Measurements from ENCODE around the gene GRID2.

Gene GRID2

GRCh38 chr4:93502991-93503390 is 1199.2 kb downstream of the GRID2 start:
- Histone ChIP-seq H3K4me2 (ENCODE audit: low read length) (no peak overlapping the region), H3K36me3 (ENCODE audit: control insufficient read depth, insufficient read depth, low read length) (no peaks in the 10 kb centered on the region), H3K9ac (no peak overlapping the region), H3K4me1 (no peaks in the 10 kb centered on the region), H3K27ac (no peak overlapping the region), H3K4me3 (ENCODE audit: low read depth, low read length) (no peak overlapping the region), H3K27me3 (ENCODE audit: control insufficient read depth, insufficient read depth, low read length) (no peaks in the 10 kb centered on the region), H3K9me3 (ENCODE audit: control insufficient read depth, low read length) (no peaks in the 10 kb centered on the region), H2AFZ (no peak overlapping the region), H3K79me2 (no peaks in the 10 kb centered on the region)
- no peak for TF ChIP-seq CTCF (IDR thresholded peaks at IDR 0.05)

GRCh38 chr4:93513851-93514250 is 1210.1 kb downstream of the GRID2 start:
- no peaks in the 10 kb centered on the region for H3K36me3 ChIP-seq (ENCODE audit: control insufficient read depth, insufficient read depth, low read length)
- no peaks in the 10 kb centered on the region for H3K79me2 ChIP-seq
- H3K4me1 ChIP-seq: no peaks in the 10 kb centered on the region
- no peak overlapping the region for H3K27ac ChIP-seq
- no peaks in the 10 kb centered on the region for H3K27me3 ChIP-seq (ENCODE audit: control insufficient read depth, insufficient read depth, low read length)
- H2AFZ ChIP-seq: no peak overlapping the region
- TF ChIP-seq CTCF (IDR thresholded peaks at IDR 0.05): no peak
- H3K9me3 ChIP-seq (ENCODE audit: control insufficient read depth, low read length): no peaks in the 10 kb centered on the region
- H3K4me3 ChIP-seq (ENCODE audit: low read depth, low read length): no peak overlapping the region
- no peak overlapping the region for H3K9ac ChIP-seq
- no peak overlapping the region for H3K4me2 ChIP-seq (ENCODE audit: low read length)

GRCh38 chr4:93515208-93515607 is 1211.4 kb downstream of the GRID2 start:
- H3K79me2 ChIP-seq: no peaks in the 10 kb centered on the region
- H3K4me2 ChIP-seq (ENCODE audit: low read length): no peak overlapping the region
- H3K27me3 ChIP-seq (ENCODE audit: control insufficient read depth, insufficient read depth, low read length): no peaks in the 10 kb centered on the region
- H3K4me3 ChIP-seq (ENCODE audit: low read depth, low read length): no peak overlapping the region
- no peaks in the 10 kb centered on the region for H3K36me3 ChIP-seq (ENCODE audit: control insufficient read depth, insufficient read depth, low read length)
- no peaks in the 10 kb centered on the region for H3K4me1 ChIP-seq
- no peak overlapping the region for H3K27ac ChIP-seq
- H3K9me3 ChIP-seq (ENCODE audit: control insufficient read depth, low read length): no peaks in the 10 kb centered on the region
- no peak overlapping the region for H3K9ac ChIP-seq
- H2AFZ ChIP-seq: no peak overlapping the region
- TF ChIP-seq CTCF (IDR thresholded peaks at IDR 0.05): no peak

- Histone ChIP-seq H3K27me3 (ENCODE audit: control insufficient read depth, insufficient read depth, low read length) (no peaks in the 10 kb centered on the region), H2AFZ (no peak overlapping the region), H3K9ac (no peak overlapping the region), H3K36me3 (ENCODE audit: control insufficient read depth, insufficient read depth, low read length) (no peaks in the 10 kb centered on the region), H3K4me1 (no peaks in the 10 kb centered on the region), H3K79me2 (no peaks in the 10 kb centered on the region), H3K4me3 (ENCODE audit: low read depth, low read length) (no peak overlapping the region), H3K9me3 (ENCODE audit: control insufficient read depth, low read length) (no peaks in the 10 kb centered on the region), H3K27ac (no peak overlapping the region), H3K4me2 (ENCODE audit: low read length) (no peak overlapping the region)
- no peak for TF ChIP-seq CTCF (IDR thresholded peaks at IDR 0.05)
Measured at GRCh38 chr4:93529692-93530372, 1226.1 kb downstream of the GRID2 start.

GRCh38 chr4:93532234-93532633 is 1228.5 kb downstream of the GRID2 start:
- Histone ChIP-seq H3K9me3 (ENCODE audit: control insufficient read depth, low read length) (no peaks in the 10 kb centered on the region), H3K27ac (no peak overlapping the region), H3K79me2 (no peaks in the 10 kb centered on the region), H3K4me1 (no peaks in the 10 kb centered on the region), H3K36me3 (ENCODE audit: control insufficient read depth, insufficient read depth, low read length) (no peaks in the 10 kb centered on the region), H3K9ac (no peak overlapping the region), H3K4me3 (ENCODE audit: low read depth, low read length) (no peak overlapping the region), H2AFZ (no peak overlapping the region), H3K4me2 (ENCODE audit: low read length) (no peak overlapping the region), H3K27me3 (ENCODE audit: control insufficient read depth, insufficient read depth, low read length) (no peaks in the 10 kb centered on the region)
- no peak for TF ChIP-seq CTCF (IDR thresholded peaks at IDR 0.05)
